HepG2 (cell line): ENCODE results near the gene CMTR2. TPM values are rescaled to one million over a fixed set of nuclear protein-coding genes. Genes with fewer than 3 reads are reported as not detected.

Source experiments
- ATAC-seq: fragments of 200-7000 bp; cut with Tn5 transposase; 3 replicates; pipeline ENCODE4 v1.9.1; 2020; ENCODE audit warnings: mild to moderate bottlenecking, moderate library complexity
- BruUV-seq: library from RNA; stranded (reverse); fragments of 400-500 nt; replicated peaks from 2 replicates; lab custom pipeline; 2021; lab: Mats Ljungman, UMichigan
- CTCF ChIA-PET: fragments of 300-600 bp; formaldehyde crosslinking; extraction: SDS; loops from one replicate; lab custom pipeline; 2021; ENCODE audit warnings: low total read pairs, inconsistent platforms, low intra/inter-chr PET ratio; lab: Yijun Ruan, JAX
- POLR2A ChIA-PET: fragments of 350-600 bp; sonication (Branson Sonifier 250); formaldehyde crosslinking; loops from one replicate; lab custom pipeline; 2020; ENCODE audit warnings: antibody characterized with exemption, inconsistent platforms; lab: Yijun Ruan, JAX
- DNase-seq: peaks from one replicate; pipeline ENCODE4 v3.0.0-alpha.2; 2015; ENCODE audit warnings: low spot score
- FAIRE-seq: peaks from 3 replicates; lab custom pipeline; 2011; peaks lifted over from hg19 to GRCh38; lab: Jason Lieb, UNC
- H2AFZ ChIP-seq: one replicate; pipeline ENCODE4 v1.6.1; 2011; ENCODE audit warnings: low read length, inconsistent platforms
- H3K27ac ChIP-seq: fragments of 300-600 bp; 3 replicates; pipeline ENCODE4 v1.8.0; 2011; ENCODE audit warnings: mixed run types, mild to moderate bottlenecking, mixed read lengths, low read length, inconsistent platforms; ENCODE audit not compliant: insufficient read depth; ENCODE audit errors: extremely low read length
- H3K27me3 ChIP-seq, 2 experiments: fragments of 200-600 bp in 1 of 2; 2 replicates in 1 of 2; 3 replicates in 1 of 2; pipeline versions ENCODE4 v1.6.0 to v1.8.0; 2011; ENCODE audit warnings: low read length in 2 of 2, mild to moderate bottlenecking in 2 of 2, moderate library complexity in 2 of 2, inconsistent platforms in 1 of 2; ENCODE audit not compliant: insufficient read depth in 2 of 2, control insufficient read depth in 1 of 2
- H3K36me3 ChIP-seq, 2 experiments: fragments of 200-600 bp in 1 of 2; replicated peaks in 1 of 2; 2 replicates in 1 of 2; 3 replicates in 1 of 2; pipeline versions ENCODE4 v1.5.1 to v1.8.0; 2011; ENCODE audit warnings: low read length in 2 of 2, inconsistent platforms in 1 of 2; ENCODE audit not compliant: insufficient read depth in 2 of 2, control insufficient read depth in 1 of 2
- H3K4me1 ChIP-seq: 2 replicates; pipeline ENCODE4 v1.5.1; 2012; ENCODE audit warnings: low read length, inconsistent platforms; ENCODE audit not compliant: insufficient read depth
- H3K4me2 ChIP-seq: 2 replicates; pipeline ENCODE4 v1.6.0; 2011; ENCODE audit warnings: low read depth, low read length, inconsistent platforms
- H3K4me3 ChIP-seq, 3 experiments: fragments of 200-600 bp in 1 of 3; sonication (generic), shearing (Covaris generic) in 1 of 3; replicated peaks in 1 of 3; 2 replicates each; pipeline ENCODE4 v1.5.1; 2011 to 2016; ENCODE audit warnings: low read length in 3 of 3, inconsistent platforms in 2 of 3, low read depth in 2 of 3, mild to moderate bottlenecking in 2 of 3, control low read depth in 1 of 3, mixed read lengths in 1 of 3; ENCODE audit not compliant: insufficient read depth in 1 of 3
- H3K79me2 ChIP-seq: one replicate; pipeline ENCODE4 v1.6.1; 2011; ENCODE audit warnings: low read length, inconsistent platforms; ENCODE audit not compliant: insufficient read depth
- H3K9ac ChIP-seq: 2 replicates; pipeline ENCODE4 v1.6.0; 2011; ENCODE audit warnings: mild to moderate bottlenecking, low read depth, low read length, inconsistent platforms; ENCODE audit not compliant: insufficient read depth
- H3K9me3 ChIP-seq: 2 replicates; pipeline ENCODE4 v1.5.1; 2012; ENCODE audit warnings: mild to moderate bottlenecking, low read length
- H4K20me1 ChIP-seq: 2 replicates; pipeline ENCODE4 v1.6.0; 2011; ENCODE audit warnings: inconsistent platforms, mild to moderate bottlenecking, low read length, moderate library complexity; ENCODE audit not compliant: insufficient read depth
- CENPT ChIP-seq: sonication (generic); formaldehyde crosslinking; IDR thresholded peaks from 2 replicates; pipeline ENCODE4 v1.8.0; 2022; ENCODE audit warnings: low read depth, mild to moderate bottlenecking, moderate library complexity, missing genetic modification reagents
- CHCHD3 ChIP-seq: sonication (generic); formaldehyde crosslinking; IDR thresholded peaks from 2 replicates; pipeline ENCODE4 v1.8.0; 2022; ENCODE audit warnings: mild to moderate bottlenecking, missing genetic modification reagents, moderate library complexity
- CREM ChIP-seq, 2 experiments: sonication (generic) in 1 of 2; formaldehyde crosslinking in 1 of 2; IDR thresholded peaks; 2 replicates each; pipeline versions ENCODE4 v1.4.0 to v1.6.1; 2016 to 2020; ENCODE audit warnings: antibody characterized with exemption in 1 of 2, mild to moderate bottlenecking in 1 of 2, missing genetic modification reagents in 1 of 2
- FOXA3 ChIP-seq: IDR thresholded peaks from 2 replicates; pipeline ENCODE4 v1.6.1; 2016; ENCODE audit warnings: missing genetic modification reagents, missing compliant biosample characterization
- MIER3 ChIP-seq: IDR thresholded peaks from 2 replicates; pipeline ENCODE4 v1.6.1; 2016; ENCODE audit warnings: missing compliant biosample characterization, borderline replicate concordance
- MXD4 ChIP-seq: IDR thresholded peaks from 2 replicates; pipeline ENCODE4 v1.6.1; 2016; ENCODE audit warnings: mild to moderate bottlenecking, missing biosample characterization, missing genetic modification reagents
- NAIF1 ChIP-seq: sonication (generic); formaldehyde crosslinking; IDR thresholded peaks from 2 replicates; pipeline ENCODE4 v1.5.0; 2020; ENCODE audit warnings: mild to moderate bottlenecking, missing genetic modification reagents, borderline replicate concordance
- NFIB ChIP-seq: sonication (generic); formaldehyde crosslinking; IDR thresholded peaks from 2 replicates; pipeline ENCODE4 v1.9.0; 2021; ENCODE audit warnings: missing genetic modification reagents, mild to moderate bottlenecking, borderline replicate concordance
- PAWR ChIP-seq: sonication (generic); formaldehyde crosslinking; IDR thresholded peaks from 2 replicates; pipeline ENCODE4 v1.4.0; 2020; ENCODE audit warnings: missing genetic modification reagents, mild to moderate bottlenecking, borderline replicate concordance
- TARDBP ChIP-seq: sonication (generic); formaldehyde crosslinking; IDR thresholded peaks from 2 replicates; pipeline ENCODE4 v1.8.0; 2022; ENCODE audit warnings: mild to moderate bottlenecking, missing genetic modification reagents
- ZIK1 ChIP-seq: sonication (generic); formaldehyde crosslinking; IDR thresholded peaks from 2 replicates; pipeline ENCODE4 v1.5.0; 2020; ENCODE audit warnings: mild to moderate bottlenecking, low read depth, missing genetic modification reagents, borderline replicate concordance
- ZNF121 ChIP-seq: sonication (generic); formaldehyde crosslinking; IDR thresholded peaks from 2 replicates; pipeline ENCODE4 v1.5.0; 2020; ENCODE audit warnings: mild to moderate bottlenecking, missing genetic modification reagents
- ZNF569 ChIP-seq: sonication (generic); formaldehyde crosslinking; IDR thresholded peaks from 2 replicates; pipeline ENCODE4 v1.5.0; 2020; ENCODE audit warnings: mild to moderate bottlenecking, missing genetic modification reagents, moderate library complexity, borderline replicate concordance
- ZNF598 ChIP-seq: sonication (generic); formaldehyde crosslinking; IDR thresholded peaks from 2 replicates; pipeline ENCODE4 v1.5.1; 2020; ENCODE audit warnings: mild to moderate bottlenecking, missing genetic modification reagents, borderline replicate concordance
- ZNF614 ChIP-seq: IDR thresholded peaks from 2 replicates; pipeline ENCODE4 v1.6.1; 2018; ENCODE audit warnings: missing biosample characterization, missing genetic modification reagents, inconsistent platforms, borderline replicate concordance
- ZNF839 ChIP-seq: sonication (generic); formaldehyde crosslinking; IDR thresholded peaks from 2 replicates; pipeline ENCODE4 v1.4.0; 2020; ENCODE audit warnings: missing genetic modification reagents, mild to moderate bottlenecking, borderline replicate concordance
- WGBS: methylation state at CpG from one replicate; pipeline ENCODE4 v1.1.6; 2017; ENCODE audit warnings: low lambda C conversion rate; 5-methylcytosine and 5-hydroxymethylcytosine counted together
- in situ Hi-C: cut with HindIII; loops from 2 replicates; pipeline ENCODE4 v1.10.0; 2017; ENCODE audit warnings: low pct_unique_long_range_greater_than_20kb; ENCODE audit not compliant: extremely low pct_ligation_motif_present
- intact Hi-C: fragments of 100-400 bp; cut with micrococcal nuclease; formaldehyde crosslinking; loops from one replicate; pipeline ENCODE4 v1.10.0; 2022; ENCODE audit not compliant: unreplicated experiment
- polyA plus RNA-seq, 8 experiments: library from polyadenylated mRNA; depleted of rRNA in 3 of 8; stranded (reverse) in 7 of 8; unstranded in 1 of 8; fragments of >200 nt; fragmentation: Illumina TruSeq in 4 of 8; extraction: Trizol in 4 of 8; gene quantifications; 2 replicates each; pipeline versions ENCODE4 v1.2.1 to v1.2.3, GENCODE V29; 2011 to 2016; ENCODE audit warnings: low read depth in 4 of 8, missing spikeins in 1 of 8, mixed read lengths in 1 of 8; ENCODE audit not compliant: insufficient read depth in 1 of 8
- total RNA-seq, 5 experiments: library from RNA; depleted of rRNA; stranded (reverse); fragments of >200 nt; fragmentation: Illumina TruSeq; extraction: Trizol; gene quantifications; 2 replicates each; pipeline ENCODE4 v1.2.3, GENCODE V29; 2016; ENCODE audit warnings: low read depth in 1 of 5
- TF ChIP-seq, protein P1 (sequence below): sonication (generic); formaldehyde crosslinking; IDR thresholded peaks from 2 replicates; pipeline ENCODE4 v1.4.0; 2020; ENCODE audit warnings: mild to moderate bottlenecking, low read depth, missing genetic modification reagents
- TF ChIP-seq, protein P2 (sequence below): IDR thresholded peaks from 2 replicates; pipeline ENCODE4 v1.6.1; 2016; ENCODE audit warnings: missing biosample characterization, missing genetic modification reagents, low read depth

Gene CMTR2
- total and polyA plus RNA-seq, 2 of the 13 experiments (the other 11 are each of a cell fraction or from before 2014, with no cell fraction given): 15.0 to 19.9 TPM

DNA sequence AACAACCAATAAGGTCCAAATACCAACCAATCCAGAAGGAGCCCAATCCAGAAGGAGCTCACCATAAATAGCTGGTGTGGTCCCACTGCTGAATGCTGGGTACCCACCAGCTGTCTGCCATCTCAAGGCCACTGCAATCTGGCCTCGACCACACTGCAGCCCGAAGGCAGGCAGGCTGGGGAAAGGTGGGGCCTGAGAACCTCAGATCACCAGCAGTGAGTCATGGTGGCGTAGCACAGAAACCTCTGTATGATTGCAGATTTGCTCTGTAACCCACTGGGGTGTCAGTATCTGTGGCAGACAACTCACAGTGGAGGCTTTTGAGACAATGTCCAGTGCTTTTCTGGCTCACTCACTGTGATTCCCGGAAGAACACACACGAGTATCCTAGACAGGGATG lies 14.7 kb upstream of the CMTR2 start:
- ChIA-PET CTCF (no interaction called here), POLR2A (no interaction called here)
- in situ Hi-C loops: no loop called here
- Histone ChIP-seq H3K27ac (no peak overlapping the region), H3K4me3 (no peak overlapping the region), H3K9me3 (no peaks in the 10 kb centered on the region), H3K36me3 (no peaks in the 10 kb centered on the region), H3K4me1 (no peaks in the 10 kb centered on the region), H2AFZ (no peak overlapping the region), H3K4me2 (no peak overlapping the region), H4K20me1 (no peaks in the 10 kb centered on the region), H3K27me3 (peaks cover 1 to 22% of the 10 kb centered on the region in 2 experiments; a peak in 3 of 5 replicates), H3K79me2 (no peaks in the 10 kb centered on the region), H3K9ac (no peak overlapping the region)
- no TSS peak for BruUV-seq
- TF ChIP-seq MIER3 (CRISPR knock-in tag) (no peak), FOXA3 (CRISPR knock-in tag) (no peak), NAIF1 (CRISPR knock-in tag) (no peak), ZNF569 (CRISPR knock-in tag) (no peak), CENPT (no peak), ZNF839 (no peak), MXD4 (CRISPR knock-in tag) (no peak), TARDBP (CRISPR knock-in tag) (no peak), CREM (IDR thresholded peaks at IDR 0.05) (no peak), CREM (CRISPR knock-in tag; IDR thresholded peaks at IDR 0.05) (no peak), ZNF598 (CRISPR knock-in tag) (no peak), ZNF121 (CRISPR knock-in tag) (no peak), PAWR (no peak), ZIK1 (CRISPR knock-in tag) (no peak), ZNF614 (no peak), NFIB (CRISPR knock-in tag) (no peak), CHCHD3 (no peak)
- TF ChIP-seq, protein P1, sequence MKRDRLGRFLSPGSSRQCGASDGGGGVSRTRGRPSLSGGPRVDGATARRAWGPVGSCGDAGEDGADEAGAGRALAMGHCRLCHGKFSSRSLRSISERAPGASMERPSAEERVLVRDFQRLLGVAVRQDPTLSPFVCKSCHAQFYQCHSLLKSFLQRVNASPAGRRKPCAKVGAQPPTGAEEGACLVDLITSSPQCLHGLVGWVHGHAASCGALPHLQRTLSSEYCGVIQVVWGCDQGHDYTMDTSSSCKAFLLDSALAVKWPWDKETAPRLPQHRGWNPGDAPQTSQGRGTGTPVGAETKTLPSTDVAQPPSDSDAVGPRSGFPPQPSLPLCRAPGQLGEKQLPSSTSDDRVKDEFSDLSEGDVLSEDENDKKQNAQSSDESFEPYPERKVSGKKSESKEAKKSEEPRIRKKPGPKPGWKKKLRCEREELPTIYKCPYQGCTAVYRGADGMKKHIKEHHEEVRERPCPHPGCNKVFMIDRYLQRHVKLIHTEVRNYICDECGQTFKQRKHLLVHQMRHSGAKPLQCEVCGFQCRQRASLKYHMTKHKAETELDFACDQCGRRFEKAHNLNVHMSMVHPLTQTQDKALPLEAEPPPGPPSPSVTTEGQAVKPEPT (CRISPR knock-in tag): no peak
- TF ChIP-seq, protein P2, sequence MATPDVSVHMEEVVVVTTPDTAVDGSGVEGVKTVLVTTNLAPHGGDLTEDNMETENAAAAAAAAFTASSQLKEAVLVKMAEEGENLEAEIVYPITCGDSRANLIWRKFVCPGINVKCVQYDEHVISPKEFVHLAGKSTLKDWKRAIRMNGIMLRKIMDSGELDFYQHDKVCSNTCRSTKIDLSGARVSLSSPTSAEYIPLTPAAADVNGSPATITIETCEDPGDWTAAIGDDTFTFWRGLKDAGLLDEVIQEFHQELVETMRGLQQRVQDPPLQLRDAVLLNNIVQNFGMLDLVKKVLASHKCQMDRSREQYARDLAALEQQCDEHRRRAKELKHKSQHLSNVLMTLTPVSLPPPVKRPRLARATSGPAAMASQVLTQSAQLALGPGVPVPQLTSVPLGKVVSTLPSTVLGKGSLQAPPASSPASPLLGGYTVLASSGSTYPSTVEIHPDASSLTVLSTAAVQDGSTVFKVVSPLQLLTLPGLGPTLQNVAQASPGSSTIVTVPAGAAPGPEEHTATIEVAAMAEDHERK: no peak
- intact Hi-C loops: no loop called here
- FAIRE-seq (no peak), ATAC-seq (no peak), DNase-seq (no peak)
- WGBS: 9% methylated on average over 5 of the region's 5 CpGs
